22Rv1 (cell line): ENCODE data around the gene TFRC.

ENCODE experiments used
- CTCF ChIP-seq: fragments of 450-650 bp; IDR thresholded peaks from 2 replicates; pipeline ENCODE4 v1.5.1; 2017; ENCODE audit warnings: mild to moderate bottlenecking
- ZFX ChIP-seq: fragments of 450-650 bp; IDR thresholded peaks from 2 replicates; pipeline ENCODE4 v1.6.1; 2017; ENCODE audit warnings: antibody characterized with exemption, borderline replicate concordance

DNA sequence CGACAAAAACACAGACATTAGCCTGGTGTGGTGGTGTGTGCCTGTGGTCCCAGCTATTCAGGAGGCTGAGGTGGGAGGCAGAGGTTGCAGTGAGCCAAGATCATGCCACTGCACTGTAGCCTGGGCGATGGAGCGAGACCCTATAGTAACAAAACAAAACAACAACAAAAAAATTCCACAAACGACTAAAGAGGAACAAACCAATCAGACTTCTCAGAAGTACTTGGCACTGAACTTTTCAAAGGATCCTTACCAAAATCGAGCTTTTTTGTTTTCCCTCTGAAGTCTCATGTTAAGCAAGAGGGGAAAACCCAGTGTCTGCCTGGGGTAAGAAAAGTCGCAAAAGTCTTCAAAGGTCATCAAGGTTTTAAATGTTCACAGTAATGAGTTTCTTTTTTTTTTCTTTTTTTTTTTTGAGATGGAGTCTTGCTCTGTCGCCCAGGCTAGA lies 30.1 kb upstream of the TFRC start:
- TF ChIP-seq CTCF: no peak
- no peak for TF ChIP-seq ZFX
